Measurements from ENCODE around the gene NAGPA.

DNA sequence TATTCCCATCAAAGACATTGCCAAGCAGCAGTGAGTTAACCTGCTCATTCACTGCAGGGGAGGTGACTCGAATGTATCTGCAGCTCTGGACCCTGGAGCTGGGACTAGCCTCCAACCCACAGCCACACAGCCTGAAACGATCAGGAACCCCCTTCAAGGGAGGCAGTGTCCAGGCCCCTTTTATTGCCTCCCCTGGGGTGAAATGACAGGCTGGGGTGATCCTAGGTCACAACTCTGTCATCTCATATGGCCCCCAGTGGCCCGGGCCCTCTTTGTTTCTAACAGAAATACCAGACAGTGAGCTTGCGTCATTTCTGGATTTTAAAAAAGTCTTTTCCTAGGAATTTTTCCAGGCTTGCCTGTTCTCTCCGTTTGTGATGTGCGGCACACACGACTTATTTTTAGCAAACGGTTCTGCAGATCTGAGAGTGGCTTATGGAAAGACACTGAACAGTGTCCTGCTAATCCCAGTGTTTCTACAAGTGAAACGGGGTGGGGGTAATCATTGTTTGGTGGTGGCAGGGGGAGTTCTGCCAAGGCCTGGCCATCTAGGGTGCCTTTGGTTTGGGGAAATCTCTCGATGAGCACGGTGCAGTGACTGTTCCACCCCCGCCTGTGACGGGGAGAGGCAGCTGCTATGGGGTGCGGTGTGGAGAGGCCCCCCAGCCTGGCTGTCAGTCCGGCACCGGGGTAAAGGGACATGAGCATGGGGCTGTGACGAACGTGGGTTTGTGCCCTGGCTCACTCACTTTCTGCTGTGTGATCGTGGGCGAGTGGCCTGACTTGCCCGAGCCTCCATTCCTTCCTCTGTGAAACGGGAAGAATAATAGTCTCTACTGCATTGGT, 27.2 kb downstream of the NAGPA start:
- TF ChIP-seq, protein P1, sequence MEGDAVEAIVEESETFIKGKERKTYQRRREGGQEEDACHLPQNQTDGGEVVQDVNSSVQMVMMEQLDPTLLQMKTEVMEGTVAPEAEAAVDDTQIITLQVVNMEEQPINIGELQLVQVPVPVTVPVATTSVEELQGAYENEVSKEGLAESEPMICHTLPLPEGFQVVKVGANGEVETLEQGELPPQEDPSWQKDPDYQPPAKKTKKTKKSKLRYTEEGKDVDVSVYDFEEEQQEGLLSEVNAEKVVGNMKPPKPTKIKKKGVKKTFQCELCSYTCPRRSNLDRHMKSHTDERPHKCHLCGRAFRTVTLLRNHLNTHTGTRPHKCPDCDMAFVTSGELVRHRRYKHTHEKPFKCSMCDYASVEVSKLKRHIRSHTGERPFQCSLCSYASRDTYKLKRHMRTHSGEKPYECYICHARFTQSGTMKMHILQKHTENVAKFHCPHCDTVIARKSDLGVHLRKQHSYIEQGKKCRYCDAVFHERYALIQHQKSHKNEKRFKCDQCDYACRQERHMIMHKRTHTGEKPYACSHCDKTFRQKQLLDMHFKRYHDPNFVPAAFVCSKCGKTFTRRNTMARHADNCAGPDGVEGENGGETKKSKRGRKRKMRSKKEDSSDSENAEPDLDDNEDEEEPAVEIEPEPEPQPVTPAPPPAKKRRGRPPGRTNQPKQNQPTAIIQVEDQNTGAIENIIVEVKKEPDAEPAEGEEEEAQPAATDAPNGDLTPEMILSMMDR (IDR thresholded peaks at IDR 0.05; ENCODE audit: poor library complexity, severe bottlenecking): no peak
- no peak for TF ChIP-seq POLR2AphosphoS5 (IDR thresholded peaks at IDR 0.05)
- no peak for TF ChIP-seq TAF1 (IDR thresholded peaks at IDR 0.05; ENCODE audit: low read depth)
- no peak for TF ChIP-seq MXI1 (conservative IDR thresholded peaks at IDR 0.05; ENCODE audit: poor library complexity, severe bottlenecking)
- TF ChIP-seq RAD21 (conservative IDR thresholded peaks at IDR 0.05): no peak
- no peak for TF ChIP-seq EZH2 (IDR thresholded peaks at IDR 0.05; ENCODE audit: borderline replicate concordance, insufficient read depth, low read length, poor library complexity, severe bottlenecking)
- no peak for TF ChIP-seq EP300 (conservative IDR thresholded peaks at IDR 0.05; ENCODE audit: poor library complexity, severe bottlenecking)
- TF ChIP-seq, protein P2, sequence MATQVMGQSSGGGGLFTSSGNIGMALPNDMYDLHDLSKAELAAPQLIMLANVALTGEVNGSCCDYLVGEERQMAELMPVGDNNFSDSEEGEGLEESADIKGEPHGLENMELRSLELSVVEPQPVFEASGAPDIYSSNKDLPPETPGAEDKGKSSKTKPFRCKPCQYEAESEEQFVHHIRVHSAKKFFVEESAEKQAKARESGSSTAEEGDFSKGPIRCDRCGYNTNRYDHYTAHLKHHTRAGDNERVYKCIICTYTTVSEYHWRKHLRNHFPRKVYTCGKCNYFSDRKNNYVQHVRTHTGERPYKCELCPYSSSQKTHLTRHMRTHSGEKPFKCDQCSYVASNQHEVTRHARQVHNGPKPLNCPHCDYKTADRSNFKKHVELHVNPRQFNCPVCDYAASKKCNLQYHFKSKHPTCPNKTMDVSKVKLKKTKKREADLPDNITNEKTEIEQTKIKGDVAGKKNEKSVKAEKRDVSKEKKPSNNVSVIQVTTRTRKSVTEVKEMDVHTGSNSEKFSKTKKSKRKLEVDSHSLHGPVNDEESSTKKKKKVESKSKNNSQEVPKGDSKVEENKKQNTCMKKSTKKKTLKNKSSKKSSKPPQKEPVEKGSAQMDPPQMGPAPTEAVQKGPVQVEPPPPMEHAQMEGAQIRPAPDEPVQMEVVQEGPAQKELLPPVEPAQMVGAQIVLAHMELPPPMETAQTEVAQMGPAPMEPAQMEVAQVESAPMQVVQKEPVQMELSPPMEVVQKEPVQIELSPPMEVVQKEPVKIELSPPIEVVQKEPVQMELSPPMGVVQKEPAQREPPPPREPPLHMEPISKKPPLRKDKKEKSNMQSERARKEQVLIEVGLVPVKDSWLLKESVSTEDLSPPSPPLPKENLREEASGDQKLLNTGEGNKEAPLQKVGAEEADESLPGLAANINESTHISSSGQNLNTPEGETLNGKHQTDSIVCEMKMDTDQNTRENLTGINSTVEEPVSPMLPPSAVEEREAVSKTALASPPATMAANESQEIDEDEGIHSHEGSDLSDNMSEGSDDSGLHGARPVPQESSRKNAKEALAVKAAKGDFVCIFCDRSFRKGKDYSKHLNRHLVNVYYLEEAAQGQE (IDR thresholded peaks at IDR 0.05; ENCODE audit: borderline replicate concordance): no peak
- no peak for TF ChIP-seq SMC3 (conservative IDR thresholded peaks at IDR 0.05; ENCODE audit: poor library complexity)
